DND-41 (cell line): ENCODE data around the gene CWH43.
"Not testable (repeated sequence)": the region's sequence is repeated elsewhere in the genome, so short reads cannot be mapped to it uniquely, and the experiment has no call there.

ENCODE experiments used
- EZH2 ChIP-seq: IDR thresholded peaks from 3 replicates; pipeline ENCODE4 v1.6.1; 2012; ENCODE audit warnings: borderline replicate concordance, low read depth, mild to moderate bottlenecking, moderate library complexity, low read length, inconsistent platforms; ENCODE audit not compliant: severe bottlenecking
- TF ChIP-seq, protein P1 (sequence below): IDR thresholded peaks from 2 replicates; pipeline ENCODE4 v1.5.1; 2012; ENCODE audit warnings: borderline replicate concordance, low read length, moderate library complexity, mild to moderate bottlenecking; ENCODE audit not compliant: poor library complexity, severe bottlenecking; ENCODE audit errors: extremely low read depth

DNA sequence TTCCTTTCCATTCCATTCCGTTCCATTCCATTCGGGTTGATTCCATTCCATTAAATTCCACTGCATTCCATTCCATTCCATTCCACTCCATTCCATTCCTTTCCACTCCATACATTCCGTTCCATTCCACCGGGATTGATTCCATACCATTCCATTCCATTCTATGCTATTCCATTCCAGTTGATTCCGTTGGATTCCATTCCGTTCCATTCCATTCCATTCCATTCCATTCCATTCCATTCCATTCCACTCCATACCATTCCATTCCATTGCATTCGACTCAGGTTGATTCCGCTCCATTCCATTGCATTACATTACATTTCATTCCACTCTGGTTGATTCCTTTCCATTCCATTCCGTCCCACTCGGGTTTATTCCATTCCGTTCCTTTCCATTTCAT, 110.1 kb downstream of the CWH43 start:
- TF ChIP-seq, protein P1, sequence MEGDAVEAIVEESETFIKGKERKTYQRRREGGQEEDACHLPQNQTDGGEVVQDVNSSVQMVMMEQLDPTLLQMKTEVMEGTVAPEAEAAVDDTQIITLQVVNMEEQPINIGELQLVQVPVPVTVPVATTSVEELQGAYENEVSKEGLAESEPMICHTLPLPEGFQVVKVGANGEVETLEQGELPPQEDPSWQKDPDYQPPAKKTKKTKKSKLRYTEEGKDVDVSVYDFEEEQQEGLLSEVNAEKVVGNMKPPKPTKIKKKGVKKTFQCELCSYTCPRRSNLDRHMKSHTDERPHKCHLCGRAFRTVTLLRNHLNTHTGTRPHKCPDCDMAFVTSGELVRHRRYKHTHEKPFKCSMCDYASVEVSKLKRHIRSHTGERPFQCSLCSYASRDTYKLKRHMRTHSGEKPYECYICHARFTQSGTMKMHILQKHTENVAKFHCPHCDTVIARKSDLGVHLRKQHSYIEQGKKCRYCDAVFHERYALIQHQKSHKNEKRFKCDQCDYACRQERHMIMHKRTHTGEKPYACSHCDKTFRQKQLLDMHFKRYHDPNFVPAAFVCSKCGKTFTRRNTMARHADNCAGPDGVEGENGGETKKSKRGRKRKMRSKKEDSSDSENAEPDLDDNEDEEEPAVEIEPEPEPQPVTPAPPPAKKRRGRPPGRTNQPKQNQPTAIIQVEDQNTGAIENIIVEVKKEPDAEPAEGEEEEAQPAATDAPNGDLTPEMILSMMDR, result not testable (repeated sequence)
- not testable (repeated sequence) for TF ChIP-seq EZH2
